Measurements from ENCODE around the gene DRC7.

- TF ChIP-seq JUN (CRISPR knock-in tag; IDR thresholded peaks at IDR 0.05), result no peak
- no peak for TF ChIP-seq CTCF (IDR thresholded peaks at IDR 0.05)
- no peak for TF ChIP-seq IRF2 (CRISPR knock-in tag; IDR thresholded peaks at IDR 0.05; ENCODE audit: borderline replicate concordance, low read depth)
- no peak for TF ChIP-seq SMAD3 (CRISPR knock-in tag; IDR thresholded peaks at IDR 0.05; ENCODE audit: borderline replicate concordance)
- TF ChIP-seq ELF4 (CRISPR knock-in tag; IDR thresholded peaks at IDR 0.05; ENCODE audit: low read depth), result no peak
- TF ChIP-seq GABPB1 (CRISPR knock-in tag; IDR thresholded peaks at IDR 0.05), result no peak
- no peak for TF ChIP-seq FOXP1 (CRISPR knock-in tag; IDR thresholded peaks at IDR 0.05; ENCODE audit: borderline replicate concordance)
- TF ChIP-seq ZNF281 (CRISPR knock-in tag; IDR thresholded peaks at IDR 0.05), result no peak
- TF ChIP-seq IRF1 (CRISPR knock-in tag; IDR thresholded peaks at IDR 0.05), result no peak
- no peak for TF ChIP-seq AFF4 (CRISPR knock-in tag; IDR thresholded peaks at IDR 0.05; ENCODE audit: borderline replicate concordance)
Observed at GRCh38 chr16:57698812-57699405, 4.3 kb downstream of the DRC7 start.

Measured in WTC11 (cell line).